Endothelial cell of umbilical vein (primary cell): Measurements from ENCODE around the gene METTL16. TPM values are rescaled to one million over a fixed set of nuclear protein-coding genes. Genes with fewer than 3 reads are reported as not detected.
A peak's percentile ranks its signal among the peaks of the same experiment; 100 is the strongest.

ENCODE experiments used
- BruUV-seq: library from RNA; stranded (reverse); fragments of 400-500 nt; replicated peaks from 2 replicates; lab custom pipeline; 2021; lab: Mats Ljungman, UMichigan
- CTCF ChIA-PET: fragments of 300-600, 350-600 bp; sonication (Branson Sonifier 250); formaldehyde crosslinking; loops from one replicate; lab custom pipeline; 2021; ENCODE audit warnings: antibody characterized with exemption, inconsistent platforms; lab: Charles Lee
- POLR2A ChIA-PET: fragments of 300-600, 350-600 bp; sonication (Branson Sonifier 250); formaldehyde crosslinking; loops from one replicate; lab custom pipeline; 2021; ENCODE audit warnings: antibody characterized with exemption, inconsistent platforms; lab: Charles Lee
- DNase-seq: peaks from one replicate; pipeline ENCODE4 v3.0.0-alpha.2; 2011; ENCODE audit warnings: low read depth, low spot score
- FAIRE-seq: peaks from 2 replicates; lab custom pipeline; 2011; peaks lifted over from hg19 to GRCh38; lab: Jason Lieb, UNC
- H2AFZ ChIP-seq: 2 replicates; pipeline ENCODE4 v1.6.0; 2012; ENCODE audit warnings: low read depth, low read length, control low read depth, inconsistent platforms
- H3K27ac ChIP-seq: 2 replicates; pipeline ENCODE4 v1.5.1; 2011; ENCODE audit warnings: low read depth, mild to moderate bottlenecking, control low read depth, low read length, moderate library complexity; ENCODE audit not compliant: insufficient read depth
- H3K27me3 ChIP-seq, 2 experiments: 2 replicates each; pipeline versions ENCODE4 v1.6.0 to v1.6.1; 2011; ENCODE audit warnings: low read length in 2 of 2, mixed read lengths in 1 of 2; ENCODE audit not compliant: control insufficient read depth in 2 of 2, insufficient read depth in 2 of 2
- H3K36me3 ChIP-seq, 2 experiments: 2 replicates in 1 of 2; 3 replicates in 1 of 2; pipeline ENCODE4 v1.5.1; 2011; ENCODE audit warnings: low read length in 2 of 2, mild to moderate bottlenecking in 1 of 2, moderate library complexity in 1 of 2; ENCODE audit not compliant: control insufficient read depth in 2 of 2, insufficient read depth in 2 of 2; ENCODE audit errors: extremely low read depth in 1 of 2
- H3K4me1 ChIP-seq: 3 replicates; pipeline ENCODE4 v1.5.1; 2011; ENCODE audit warnings: mild to moderate bottlenecking, low read length; ENCODE audit not compliant: control insufficient read depth, insufficient read depth; ENCODE audit errors: extremely low read depth
- H3K4me2 ChIP-seq: 2 replicates; pipeline ENCODE4 v1.6.1; 2011; ENCODE audit warnings: low read length, control low read depth, mixed read lengths; ENCODE audit not compliant: insufficient read depth
- H3K4me3 ChIP-seq, 3 experiments: fragments of 200-600 bp in 1 of 3; sonication (generic), shearing (Covaris generic) in 1 of 3; replicated peaks in 1 of 3; 2 replicates each; pipeline ENCODE4 v1.5.1; 2011 to 2016; ENCODE audit warnings: control low read depth in 3 of 3, low read length in 3 of 3, mild to moderate bottlenecking in 2 of 3, inconsistent platforms in 1 of 3, low read depth in 1 of 3, moderate library complexity in 1 of 3; ENCODE audit not compliant: insufficient read depth in 1 of 3
- H3K79me2 ChIP-seq: 2 replicates; pipeline ENCODE4 v1.6.0; 2012; ENCODE audit warnings: low read length, inconsistent platforms; ENCODE audit not compliant: control insufficient read depth, insufficient read depth
- H3K9ac ChIP-seq: replicated peaks from 2 replicates; pipeline ENCODE3; 2011; ENCODE audit warnings: low read length, control low read depth; ENCODE audit not compliant: insufficient read depth; ENCODE audit errors: extremely low read depth
- H3K9me1 ChIP-seq: replicated peaks from 3 replicates; pipeline ENCODE4 v1.6.0; 2011; ENCODE audit warnings: mild to moderate bottlenecking, low read length; ENCODE audit not compliant: control insufficient read depth, insufficient read depth; ENCODE audit errors: extremely low read depth
- H3K9me3 ChIP-seq: replicated peaks from 2 replicates; pipeline ENCODE4 v1.5.1; 2012; ENCODE audit warnings: low read length, inconsistent platforms; ENCODE audit not compliant: control insufficient read depth, insufficient read depth
- H4K20me1 ChIP-seq: replicated peaks from 2 replicates; pipeline ENCODE3; 2011; ENCODE audit warnings: mild to moderate bottlenecking, low read length; ENCODE audit not compliant: control insufficient read depth, insufficient read depth; ENCODE audit errors: extremely low read depth
- EZH2 ChIP-seq: IDR thresholded peaks from 2 replicates; pipeline ENCODE4 v1.6.1; 2012; ENCODE audit warnings: borderline replicate concordance, low read depth, mild to moderate bottlenecking, moderate library complexity, low read length, inconsistent platforms; ENCODE audit not compliant: severe bottlenecking
- FOS ChIP-seq: IDR thresholded peaks from 2 replicates; pipeline ENCODE4 v1.6.1; 2011; ENCODE audit warnings: mild to moderate bottlenecking, low read length, moderate library complexity, borderline replicate concordance; ENCODE audit not compliant: insufficient read depth
- GATA2 ChIP-seq: IDR thresholded peaks from 2 replicates; pipeline ENCODE4 v1.7.0; 2011; ENCODE audit warnings: low read depth, mild to moderate bottlenecking, moderate library complexity, mixed read lengths, low read length; ENCODE audit not compliant: insufficient read length, insufficient read depth
- JUN ChIP-seq: IDR thresholded peaks from 2 replicates; pipeline ENCODE4 v1.6.1; 2011; ENCODE audit warnings: borderline replicate concordance, low read depth; ENCODE audit not compliant: insufficient read length, insufficient read depth
- MYC ChIP-seq: IDR thresholded peaks from one replicate; pipeline ENCODE4 v1.6.1; 2011; ENCODE audit warnings: mild to moderate bottlenecking, low read depth, low read length
- POLR2A ChIP-seq: IDR thresholded peaks from 2 replicates; pipeline ENCODE4 v1.6.1; 2012; ENCODE audit warnings: low read depth, mild to moderate bottlenecking, control low read depth, low read length
- dilution Hi-C: fragments of 300-500 bp; cut with MboI; formaldehyde crosslinking; loops from one replicate; pipeline ENCODE4 v1.15.0; 2019; ENCODE audit warnings: low sequenced_read_pairs; ENCODE audit not compliant: extremely low pct_ligation_motif_present
- intact Hi-C: fragments of 100-400 bp; cut with micrococcal nuclease; formaldehyde crosslinking; loops from one replicate; pipeline ENCODE4 v1.10.0; 2022
- polyA plus RNA-seq, 4 experiments: library from polyadenylated mRNA; depleted of rRNA in 3 of 4; stranded (reverse) in 3 of 4; unstranded in 1 of 4; fragments of >200 nt; gene quantifications; 2 replicates each; pipeline versions ENCODE4 v1.2.1 to v1.2.3, GENCODE V29; 2011 to 2012; ENCODE audit warnings: missing spikeins in 1 of 4
- total RNA-seq: library from RNA; stranded (reverse); gene quantifications from 2 replicates; pipeline ENCODE4 v1.2.3, GENCODE V29; 2021
- TF ChIP-seq, protein P1 (sequence below), 2 donors: IDR thresholded peaks; 1 replicate in 1 of 2; 2 replicates in 1 of 2; pipeline ENCODE4 v1.5.1; 2011; ENCODE audit warnings: low read length in 2 of 2, mild to moderate bottlenecking in 2 of 2, moderate library complexity in 2 of 2, control low read depth in 1 of 2, inconsistent platforms in 1 of 2, low read depth in 1 of 2; ENCODE audit not compliant: insufficient read depth in 1 of 2; ENCODE audit errors: extremely low read depth in 1 of 2
- TF ChIP-seq, protein P2 (sequence below): IDR thresholded peaks from 2 replicates; pipeline ENCODE4 v1.6.1; 2011; ENCODE audit not compliant: insufficient read depth, insufficient read length

Gene METTL16
- total and polyA plus RNA-seq, 2 donors (not counting 3 experiments of a cell fraction or from before 2014, with no cell fraction given) = 11.0 to 24.7 TPM

DNA sequence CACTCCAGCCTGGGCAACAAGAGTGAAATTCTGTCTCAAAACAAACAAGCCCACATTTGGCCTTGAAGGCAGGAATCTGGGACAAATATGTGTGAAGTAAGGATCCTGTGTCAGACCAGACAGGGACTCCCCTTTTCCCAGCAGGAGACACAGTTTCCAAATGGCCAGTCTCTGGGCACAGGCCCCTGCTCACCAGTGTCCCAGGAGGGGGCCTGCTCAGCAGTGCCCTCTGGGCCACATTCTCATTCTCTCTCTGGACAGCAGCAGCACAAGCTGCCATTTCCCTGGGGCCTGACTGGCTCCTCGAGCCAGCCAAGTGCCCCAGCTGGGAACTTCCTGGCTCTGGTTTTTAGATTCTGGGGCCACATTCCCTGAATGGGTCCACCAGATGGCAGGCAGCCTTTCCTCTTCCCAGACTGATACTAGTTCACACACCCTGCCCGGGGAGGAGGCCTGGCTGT, 99.1 kb downstream of the METTL16 start:
- no TSS peak for BruUV-seq
- H3K9me3 ChIP-seq = no peaks in the 10 kb centered on the region
- no peak overlapping the region for H3K4me3 ChIP-seq
- H3K9ac ChIP-seq = no peak overlapping the region
- no peak for TF ChIP-seq GATA2
- TF ChIP-seq, protein P1, sequence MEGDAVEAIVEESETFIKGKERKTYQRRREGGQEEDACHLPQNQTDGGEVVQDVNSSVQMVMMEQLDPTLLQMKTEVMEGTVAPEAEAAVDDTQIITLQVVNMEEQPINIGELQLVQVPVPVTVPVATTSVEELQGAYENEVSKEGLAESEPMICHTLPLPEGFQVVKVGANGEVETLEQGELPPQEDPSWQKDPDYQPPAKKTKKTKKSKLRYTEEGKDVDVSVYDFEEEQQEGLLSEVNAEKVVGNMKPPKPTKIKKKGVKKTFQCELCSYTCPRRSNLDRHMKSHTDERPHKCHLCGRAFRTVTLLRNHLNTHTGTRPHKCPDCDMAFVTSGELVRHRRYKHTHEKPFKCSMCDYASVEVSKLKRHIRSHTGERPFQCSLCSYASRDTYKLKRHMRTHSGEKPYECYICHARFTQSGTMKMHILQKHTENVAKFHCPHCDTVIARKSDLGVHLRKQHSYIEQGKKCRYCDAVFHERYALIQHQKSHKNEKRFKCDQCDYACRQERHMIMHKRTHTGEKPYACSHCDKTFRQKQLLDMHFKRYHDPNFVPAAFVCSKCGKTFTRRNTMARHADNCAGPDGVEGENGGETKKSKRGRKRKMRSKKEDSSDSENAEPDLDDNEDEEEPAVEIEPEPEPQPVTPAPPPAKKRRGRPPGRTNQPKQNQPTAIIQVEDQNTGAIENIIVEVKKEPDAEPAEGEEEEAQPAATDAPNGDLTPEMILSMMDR (IDR thresholded peaks at IDR 0.05; ENCODE audit: extremely low read depth in 1 of 2, insufficient read depth in 1 of 2, low read depth in 1 of 2, low read length in 2 of 2) = peak in 1 of 2 donors; percentile 19
- H3K36me3 ChIP-seq = peaks cover 3 to 4% of the 10 kb centered on the region in 2 experiments
- no peak overlapping the region for H3K27ac ChIP-seq
- dilution Hi-C loops = no loop called here
- H2AFZ ChIP-seq = no peak overlapping the region
- intact Hi-C loops = loop anchor here (10.0 kb wide), 1 partner anchor 262 kb away; no protein-coding TSS in a partner anchor
- DNase-seq (peak; percentile 39), FAIRE-seq (no peak)
- no peak overlapping the region for H3K4me2 ChIP-seq
- no peaks in the 10 kb centered on the region for H3K79me2 ChIP-seq
- H4K20me1 ChIP-seq = no peaks in the 10 kb centered on the region
- no peaks in the 10 kb centered on the region for H3K27me3 ChIP-seq
- POLR2A ChIA-PET = no interaction called here
- CTCF ChIA-PET = interaction anchor here (0.7 to 10.8 kb wide), 7 partner anchors 10 to 42 kb away, joined by 3 to 909 read pairs (median 4); partner anchors contain the start of gene MNT
- H3K9me1 ChIP-seq = no peaks in the 10 kb centered on the region
- H3K4me1 ChIP-seq = peaks cover under 1% of the 10 kb centered on the region

DNA sequence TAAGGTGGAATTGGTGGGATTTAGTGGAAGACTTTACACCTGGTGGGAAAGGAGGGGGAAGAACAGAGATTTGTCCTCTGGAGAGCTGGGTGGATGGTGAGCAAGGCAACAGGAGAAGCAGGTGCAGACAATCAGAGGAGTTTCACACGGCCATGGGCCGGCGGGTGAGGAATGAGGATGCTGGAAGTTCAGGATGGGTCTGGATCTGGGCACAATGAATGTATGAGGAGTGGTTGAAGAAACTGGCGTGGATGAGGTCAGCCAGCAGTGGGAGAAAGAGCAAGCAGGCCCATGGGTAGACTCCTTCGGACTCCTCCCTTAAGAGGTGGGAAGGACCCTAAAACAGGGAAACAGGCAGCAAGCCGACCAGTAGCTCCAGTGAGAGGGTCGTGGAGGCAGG, 100.7 kb downstream of the METTL16 start:
- TF ChIP-seq EZH2 = no peak
- no peak for TF ChIP-seq POLR2A
- no peak for TF ChIP-seq FOS
- TF ChIP-seq GATA2 = no peak
- no peak for TF ChIP-seq JUN
- TF ChIP-seq MYC = no peak
- TF ChIP-seq, protein P2, sequence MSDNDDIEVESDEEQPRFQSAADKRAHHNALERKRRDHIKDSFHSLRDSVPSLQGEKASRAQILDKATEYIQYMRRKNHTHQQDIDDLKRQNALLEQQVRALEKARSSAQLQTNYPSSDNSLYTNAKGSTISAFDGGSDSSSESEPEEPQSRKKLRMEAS = no peak
- Histone ChIP-seq H3K27ac (no peak overlapping the region), H2AFZ (no peak overlapping the region), H3K9me1 (no peaks in the 10 kb centered on the region), H3K4me2 (no peak overlapping the region), H3K4me3 (no peak overlapping the region), H3K9ac (no peak overlapping the region), H4K20me1 (no peaks in the 10 kb centered on the region), H3K79me2 (no peaks in the 10 kb centered on the region), H3K9me3 (no peaks in the 10 kb centered on the region), H3K4me1 (peaks cover 16% of the 10 kb centered on the region), H3K27me3 (no peaks in the 10 kb centered on the region), H3K36me3 (peaks cover 3 to 4% of the 10 kb centered on the region in 2 experiments)
- FAIRE-seq = no peak
- POLR2A ChIA-PET = no interaction called here
- DNase-seq = no peak
- CTCF ChIA-PET = interaction anchor here (10.8 kb wide), 1 partner anchor 29 kb away, joined by 909 read pairs; no protein-coding TSS in a partner anchor
- dilution Hi-C loops = no loop called here
- no TSS peak for BruUV-seq
- intact Hi-C loops = loop anchor here (10.0 kb wide), 1 partner anchor 264 kb away; no protein-coding TSS in a partner anchor
